NCI-H2107 treated with DMSO at 0.1 percent for 48 hours (cell line): ENCODE data around the gene ULK1.
"Not testable (repeated sequence)": the region's sequence is repeated elsewhere in the genome, so short reads cannot be mapped to it uniquely, and the experiment has no call there.

Experiments used
- DNase-seq: peaks from one replicate; lab custom pipeline; 2025; ENCODE audit not compliant: unreplicated experiment; lab: John Stamatoyannopoulos, UW

The ULK1 gene

GRCh38 chr12:131941116-131941986 is 46.9 kb downstream of the ULK1 start:
- no peak for DNase-seq

- no peak for DNase-seq
These were observed 47.5 kb downstream of the ULK1 start for GRCh38 chr12:131941987-131942341.

GRCh38 chr12:131942671-131943070 is 48.2 kb downstream of the ULK1 start:
- no peak for DNase-seq

- DNase-seq = no peak
These were observed 49.0 kb downstream of the ULK1 start for GRCh38 chr12:131943389-131943788.

- DNase-seq = no peak
These were observed 49.5 kb downstream of the ULK1 start for GRCh38 chr12:131943876-131944275.

GRCh38 chr12:131944601-131945251 is 50.3 kb downstream of the ULK1 start:
- no peak for DNase-seq

GRCh38 chr12:131946757-131947156 is 52.3 kb downstream of the ULK1 start:
- DNase-seq = no peak

GRCh38 chr12:131947482-131948027 is 53.1 kb downstream of the ULK1 start:
- no peak for DNase-seq

- DNase-seq = no peak
These were observed 53.8 kb downstream of the ULK1 start for GRCh38 chr12:131948166-131948712.

GRCh38 chr12:131948713-131949430 is 54.5 kb downstream of the ULK1 start:
- DNase-seq = not testable (repeated sequence)

- DNase-seq = peak; percentile 46
These were observed 55.2 kb downstream of the ULK1 start, which contains the start of gene EP400 for GRCh38 chr12:131949431-131950181. Gene EP400 (plus strand): TSS chr12:131949942. CDS start chr12:131960620, 10,678 bp downstream.

- no peak for DNase-seq
These were observed 55.9 kb downstream of the ULK1 start for GRCh38 chr12:131950182-131950913.

- DNase-seq = not testable (repeated sequence)
These were observed 59.4 kb downstream of the ULK1 start for GRCh38 chr12:131953810-131954209.

GRCh38 chr12:131954460-131954859 is 60.0 kb downstream of the ULK1 start:
- not testable (repeated sequence) for DNase-seq

- DNase-seq = no peak
These were observed 64.7 kb downstream of the ULK1 start for GRCh38 chr12:131959116-131959515.

- no peak for DNase-seq
These were observed 65.5 kb downstream of the ULK1 start for GRCh38 chr12:131959641-131960589.

- not testable (repeated sequence) for DNase-seq
These were observed 66.3 kb downstream of the ULK1 start for GRCh38 chr12:131960590-131961325.

- DNase-seq = not testable (repeated sequence)
These were observed 66.9 kb downstream of the ULK1 start for GRCh38 chr12:131961328-131961727.
